SKM-1 treated with dmso at 0.1 percent for 144 hours (cell line): Measurements from ENCODE around the gene MAN2A1.
"Not testable (repeated sequence)": the region's sequence is repeated elsewhere in the genome, so short reads cannot be mapped to it uniquely, and the experiment has no call there.

ENCODE experiments used
- DNase-seq: peaks from one replicate; lab custom pipeline; 2025; ENCODE audit not compliant: unreplicated experiment; lab: John Stamatoyannopoulos, UW

The MAN2A1 gene

DNA sequence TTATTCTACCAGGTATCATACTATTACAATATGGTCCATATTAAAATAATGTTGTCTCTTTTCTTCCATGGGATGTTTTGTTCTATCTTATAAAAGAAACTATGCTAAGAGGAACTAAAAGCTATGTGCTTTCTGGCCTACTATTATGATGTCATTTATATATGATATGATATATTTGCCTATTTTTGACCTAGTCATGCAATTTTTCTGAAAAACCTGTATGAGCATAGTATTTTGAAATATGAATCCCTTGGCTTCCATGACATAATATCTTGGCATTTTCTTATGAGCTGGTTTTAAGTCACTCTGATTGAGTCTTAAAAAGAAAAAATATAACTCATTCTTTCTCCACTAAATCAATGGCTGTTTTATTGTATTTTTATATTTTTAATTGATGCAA is 60.7 kb downstream of the MAN2A1 start:
- no peak for DNase-seq

DNA sequence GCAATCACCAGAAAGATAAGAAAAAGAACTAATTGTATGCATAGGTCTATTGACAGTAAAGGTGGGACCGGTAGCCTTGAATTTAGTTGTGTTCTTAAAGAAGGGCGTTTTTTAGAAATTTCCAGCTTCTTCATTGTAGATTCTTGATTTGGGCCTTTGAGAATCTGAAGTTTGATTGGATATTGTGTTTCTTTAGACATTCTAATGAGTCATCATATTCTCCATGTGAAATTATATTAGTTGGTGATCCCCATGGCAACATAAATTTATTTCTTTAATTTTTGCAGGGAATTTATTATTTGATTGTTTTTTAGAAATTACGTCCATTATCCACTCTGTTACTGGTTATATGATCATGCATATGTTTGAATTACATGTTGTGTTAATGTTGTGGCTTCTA is 63.6 kb downstream of the MAN2A1 start:
- no peak for DNase-seq

DNA sequence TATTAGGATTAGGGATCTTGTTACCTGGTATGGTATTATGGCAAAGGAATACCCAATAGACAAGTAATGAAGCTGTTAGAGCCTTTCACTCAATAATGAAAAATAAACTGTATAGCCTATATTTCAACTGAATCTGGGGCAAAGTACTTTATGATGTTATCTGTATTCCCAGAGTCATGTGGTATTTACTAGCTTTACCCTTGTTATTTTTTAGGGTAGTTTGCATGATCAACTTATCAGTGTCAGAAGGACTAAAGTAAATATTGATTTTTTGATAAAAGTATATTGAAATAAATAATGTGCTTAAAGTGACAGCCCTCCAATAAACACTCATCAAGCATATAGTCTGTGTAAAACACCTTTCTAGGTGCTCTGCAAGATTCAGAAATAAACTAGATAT is 64.6 kb downstream of the MAN2A1 start:
- no peak for DNase-seq

DNA sequence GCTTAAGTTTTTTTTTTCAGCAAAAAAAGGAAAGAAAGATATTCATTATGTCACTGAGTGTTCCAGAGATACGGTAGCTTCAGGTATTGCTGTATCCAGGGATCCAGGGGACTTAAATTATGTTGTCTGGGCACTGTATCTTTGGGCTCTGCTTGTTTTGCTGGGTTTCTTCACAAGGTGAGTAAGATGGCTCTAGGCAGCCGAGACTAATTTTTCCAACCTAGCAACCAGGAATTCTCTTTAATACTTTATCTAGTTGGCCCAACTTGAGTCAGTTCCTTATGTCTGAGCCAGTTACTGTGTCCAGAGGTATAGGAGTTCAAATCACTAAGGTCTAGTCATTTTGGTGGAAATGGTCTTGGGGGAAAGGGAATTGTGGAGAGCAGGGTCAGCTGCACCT is 66.0 kb downstream of the MAN2A1 start:
- DNase-seq, result no peak

DNA sequence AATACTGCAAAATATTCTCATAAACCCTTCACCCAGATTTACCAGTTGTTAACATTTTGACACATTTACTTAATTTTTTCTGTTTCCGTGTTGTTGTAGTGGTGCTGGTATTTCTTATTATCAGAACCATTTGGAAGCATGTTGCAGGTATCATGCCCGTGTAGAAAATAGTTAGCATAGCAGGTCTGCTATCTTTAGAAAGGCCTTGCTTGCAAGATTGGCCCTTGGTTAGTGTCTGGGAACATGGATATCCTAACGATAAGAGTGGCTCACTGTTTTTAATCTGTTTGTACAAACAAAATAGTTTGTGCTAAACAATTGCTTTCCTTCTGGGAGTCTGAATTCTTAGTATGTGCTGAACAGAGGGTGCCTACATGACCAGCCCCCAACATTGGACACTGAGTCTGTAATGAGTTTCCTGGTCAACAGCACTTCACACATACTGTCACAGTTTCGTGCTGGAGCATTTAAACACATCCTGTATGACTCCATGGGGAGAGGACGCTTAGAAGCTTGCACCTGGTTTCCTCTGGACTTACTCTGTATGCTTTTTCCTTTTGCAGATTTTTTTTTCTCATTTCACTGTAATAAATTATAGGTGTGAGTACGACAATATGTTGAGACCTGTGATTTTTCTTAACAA is 66.9 kb downstream of the MAN2A1 start:
- DNase-seq, result no peak

DNA sequence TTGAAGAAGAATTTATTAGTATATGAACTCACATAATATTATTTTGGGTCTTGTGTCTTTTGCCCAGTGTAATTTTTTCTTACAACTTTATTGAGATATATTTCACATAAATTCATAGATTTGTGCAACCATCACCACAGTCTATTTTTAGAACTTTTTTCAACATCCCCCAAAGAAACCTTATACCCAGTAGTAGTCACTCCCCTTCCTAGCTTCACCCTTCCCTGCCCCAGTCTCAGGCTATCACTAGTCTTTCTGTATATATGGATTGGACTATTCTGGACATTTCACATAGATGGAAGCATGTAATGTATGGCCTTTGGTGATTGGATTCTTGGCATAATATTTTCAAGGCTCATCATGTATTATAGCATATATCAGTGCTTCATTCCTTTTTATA is 67.8 kb downstream of the MAN2A1 start:
- DNase-seq, result no peak

DNA sequence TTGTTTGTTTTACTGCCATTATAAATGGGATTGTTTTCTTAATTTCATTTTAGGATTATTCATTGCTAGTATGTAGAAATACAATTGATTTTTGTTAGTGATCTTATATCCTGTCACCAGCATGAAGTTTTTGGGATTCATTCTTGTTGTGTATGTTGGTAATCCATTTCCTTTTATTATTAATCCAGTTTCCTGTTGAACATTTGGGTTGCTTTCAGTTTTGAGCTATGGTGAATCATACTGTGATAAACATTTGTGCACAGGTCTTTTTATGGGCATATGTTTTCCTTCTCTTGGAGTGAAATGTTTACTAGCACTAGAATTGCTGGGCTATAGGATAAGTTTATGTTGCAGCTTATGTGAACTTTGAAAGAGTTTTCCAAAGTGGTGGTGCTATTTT is 69.6 kb downstream of the MAN2A1 start:
- DNase-seq, result no peak

DNA sequence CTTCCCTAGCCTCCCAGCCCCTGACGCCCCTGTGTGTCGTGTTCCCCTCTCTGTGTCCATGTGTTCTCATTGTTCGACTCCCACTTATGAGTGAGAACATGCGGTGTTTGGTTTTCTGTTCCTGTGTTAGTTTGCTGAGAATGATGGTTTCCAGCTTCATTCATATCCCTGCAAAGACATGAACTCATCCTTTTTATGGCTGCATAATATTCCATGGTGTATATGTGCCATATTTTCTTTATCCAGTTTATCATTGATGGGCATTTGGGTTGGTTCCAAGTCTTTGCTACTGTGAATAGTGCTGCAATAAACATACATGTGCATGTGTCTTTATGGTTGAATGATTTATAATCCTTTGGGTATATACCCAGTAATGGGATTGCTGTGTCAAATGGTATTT is 70.4 kb downstream of the MAN2A1 start:
- DNase-seq, result not testable (repeated sequence)

DNA sequence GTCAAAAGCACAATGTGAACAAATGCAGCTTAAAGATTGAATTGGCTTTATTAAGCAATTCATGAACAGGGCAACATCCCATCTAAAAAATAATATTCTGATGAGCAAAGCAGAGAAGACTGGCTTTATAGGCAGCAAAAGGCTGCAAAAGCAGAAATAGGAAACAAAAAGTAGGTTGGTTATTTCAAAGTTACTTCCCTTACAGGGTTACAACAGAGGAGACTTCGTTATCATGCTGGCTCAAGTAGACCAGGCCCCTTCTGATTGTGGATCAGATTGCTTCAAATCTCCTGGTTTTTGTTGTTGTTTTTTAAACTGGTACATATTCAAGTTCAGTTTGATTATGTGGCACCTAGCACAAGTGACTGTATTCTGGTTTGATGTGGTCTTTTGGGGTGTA is 73.1 kb downstream of the MAN2A1 start:
- DNase-seq, result peak; percentile 27

DNA sequence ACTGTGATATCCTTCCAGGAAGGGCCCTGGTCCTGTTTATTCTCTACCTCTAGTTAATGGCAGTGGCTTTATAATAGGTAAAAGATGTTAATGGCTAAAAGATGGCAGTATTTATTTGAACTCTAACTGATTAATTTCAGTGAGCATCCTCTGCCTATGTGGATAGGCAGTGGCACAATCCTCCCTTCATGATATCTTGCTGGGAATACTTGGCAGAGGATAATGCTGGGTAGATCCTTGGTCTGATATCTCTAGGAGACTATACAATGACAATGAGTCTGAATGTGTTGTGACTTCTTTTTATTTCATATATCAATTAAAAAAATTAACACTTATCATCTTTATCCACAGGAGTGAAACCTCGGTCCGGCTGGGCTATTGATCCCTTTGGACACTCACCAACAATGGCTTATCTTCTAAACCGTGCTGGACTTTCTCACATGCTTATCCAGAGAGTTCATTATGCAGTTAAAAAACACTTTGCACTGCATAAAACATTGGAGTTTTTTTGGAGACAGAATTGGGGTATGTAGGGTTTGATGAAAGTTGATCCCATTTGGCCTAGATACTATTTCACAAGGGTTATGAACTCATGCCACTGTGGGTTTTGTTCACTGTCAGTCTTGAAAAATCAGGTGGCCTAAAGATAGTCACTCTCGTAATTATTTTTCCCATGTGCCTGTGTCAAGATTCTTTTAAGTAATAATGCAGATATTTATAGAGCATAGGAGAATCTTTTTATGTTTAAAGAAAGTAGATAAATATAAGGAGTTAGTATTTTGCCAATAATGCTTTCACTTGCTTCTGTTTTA is 77.7 kb downstream of the MAN2A1 start:
- no peak for DNase-seq

DNA sequence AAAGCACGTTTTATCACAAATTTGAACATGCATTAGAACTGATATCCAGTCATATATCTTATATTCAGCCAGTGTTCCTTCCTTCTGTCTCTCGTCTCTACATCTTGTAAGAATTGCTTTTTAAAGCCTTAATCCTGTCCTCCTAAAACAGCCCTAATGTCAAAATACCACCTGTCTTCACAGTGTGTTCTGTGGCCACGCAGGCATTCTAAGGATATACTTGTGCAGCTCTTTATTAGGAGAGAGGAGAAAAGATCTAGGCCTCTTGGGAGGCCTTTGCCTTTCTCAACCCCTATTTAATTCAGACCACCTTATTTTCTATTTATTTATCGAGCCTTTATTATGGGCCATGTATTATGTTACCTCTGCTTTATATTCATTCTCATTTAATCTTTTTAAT is 78.3 kb downstream of the MAN2A1 start:
- DNase-seq, result no peak

DNA sequence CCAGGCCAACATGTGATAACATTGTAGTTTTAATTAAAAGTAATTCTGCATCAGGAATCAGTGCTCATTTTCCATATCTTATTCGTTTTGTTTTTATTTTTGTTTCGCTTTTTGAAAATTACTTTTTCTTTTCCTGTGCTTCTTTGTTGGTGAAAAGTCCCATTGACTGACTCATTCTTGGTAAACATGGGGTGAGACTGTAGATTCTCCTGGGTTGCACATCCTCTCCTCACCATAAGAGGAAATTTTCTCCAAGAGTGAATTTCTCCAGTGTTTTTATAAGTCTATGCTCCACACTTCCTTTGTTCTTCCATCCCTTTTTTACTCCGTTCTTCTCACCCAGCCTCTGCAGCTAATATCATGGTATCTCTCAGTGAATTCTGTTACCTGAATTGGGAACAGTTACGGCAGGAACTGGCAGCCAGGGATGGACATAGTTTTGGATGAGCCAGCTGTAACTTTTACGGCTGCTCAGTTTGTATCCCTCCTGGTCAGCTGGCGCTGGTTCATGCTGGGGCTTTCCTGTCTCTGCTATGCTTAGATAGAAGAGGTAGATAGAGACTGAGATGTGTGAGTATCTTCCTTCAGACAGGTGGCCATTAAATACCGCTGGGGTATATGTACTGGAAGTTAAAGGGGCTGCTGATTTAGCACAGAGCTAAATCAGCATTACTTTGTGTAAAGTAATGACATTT is 80.0 kb downstream of the MAN2A1 start:
- no peak for DNase-seq

DNA sequence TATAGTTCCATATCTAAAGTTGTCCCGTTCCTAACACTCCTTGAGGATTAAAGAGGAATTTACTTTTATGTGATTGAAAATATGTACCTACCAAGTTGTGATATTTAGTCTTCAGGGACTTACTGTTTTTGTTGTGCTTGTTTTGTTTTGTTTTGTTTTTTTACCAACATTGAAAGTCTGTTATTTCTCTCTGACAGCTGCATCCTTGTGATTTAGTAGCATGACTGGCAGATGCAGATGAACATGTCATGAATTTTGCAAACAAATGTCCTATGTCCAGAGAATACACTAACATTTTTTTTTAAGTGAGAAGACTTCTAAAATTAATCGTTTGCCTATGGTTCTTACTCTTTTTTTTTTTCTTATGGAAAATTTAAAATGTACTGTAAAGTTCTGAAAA is 85.4 kb downstream of the MAN2A1 start:
- no peak for DNase-seq

DNA sequence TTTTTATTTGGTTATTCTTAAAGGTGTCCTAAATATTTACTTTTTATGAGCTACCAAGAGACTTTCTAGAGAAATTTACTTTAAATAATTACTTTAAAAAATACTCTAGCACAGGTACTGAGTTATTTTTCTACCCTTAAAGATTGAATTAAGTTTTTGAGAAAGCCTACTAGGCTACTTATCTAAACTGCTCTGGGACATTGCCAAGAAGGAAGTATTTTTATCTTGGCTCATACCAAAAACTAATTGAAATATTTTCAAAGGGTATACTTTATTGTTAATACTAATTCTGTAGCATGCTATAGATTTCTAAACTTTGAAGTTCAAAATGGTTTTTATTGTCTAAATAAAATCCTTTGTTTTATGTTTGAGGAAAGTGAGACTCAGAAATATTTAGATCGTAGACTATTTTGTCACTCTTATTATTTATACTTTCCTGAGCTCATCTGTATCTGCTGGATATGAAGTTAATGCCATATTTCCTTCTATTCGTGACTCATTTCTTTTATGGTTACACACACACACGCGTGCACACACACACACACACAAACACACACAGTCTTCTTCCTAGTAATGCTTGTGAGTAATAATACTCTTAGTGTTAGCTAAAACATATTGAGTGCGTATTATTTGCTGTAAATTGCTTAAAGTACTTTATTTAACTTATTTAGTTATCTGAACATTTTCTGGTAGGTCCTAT is 89.5 kb downstream of the MAN2A1 start:
- DNase-seq, result no peak

DNA sequence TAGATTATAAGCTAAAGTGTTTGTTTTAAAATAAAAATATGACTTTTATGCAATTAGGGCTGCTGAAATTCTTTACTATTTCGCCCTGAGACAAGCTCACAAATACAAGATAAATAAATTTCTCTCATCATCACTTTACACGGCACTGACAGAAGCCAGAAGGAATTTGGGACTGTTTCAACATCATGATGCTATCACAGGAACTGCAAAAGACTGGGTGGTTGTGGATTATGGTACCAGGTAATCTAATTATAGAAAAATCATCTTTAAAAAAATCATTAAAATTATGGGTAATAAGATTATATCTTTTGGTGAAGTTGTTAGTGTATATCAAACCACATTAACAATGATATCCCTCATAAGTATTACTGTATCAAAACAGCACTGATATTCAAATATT is 95.0 kb downstream of the MAN2A1 start:
- DNase-seq, result no peak

DNA sequence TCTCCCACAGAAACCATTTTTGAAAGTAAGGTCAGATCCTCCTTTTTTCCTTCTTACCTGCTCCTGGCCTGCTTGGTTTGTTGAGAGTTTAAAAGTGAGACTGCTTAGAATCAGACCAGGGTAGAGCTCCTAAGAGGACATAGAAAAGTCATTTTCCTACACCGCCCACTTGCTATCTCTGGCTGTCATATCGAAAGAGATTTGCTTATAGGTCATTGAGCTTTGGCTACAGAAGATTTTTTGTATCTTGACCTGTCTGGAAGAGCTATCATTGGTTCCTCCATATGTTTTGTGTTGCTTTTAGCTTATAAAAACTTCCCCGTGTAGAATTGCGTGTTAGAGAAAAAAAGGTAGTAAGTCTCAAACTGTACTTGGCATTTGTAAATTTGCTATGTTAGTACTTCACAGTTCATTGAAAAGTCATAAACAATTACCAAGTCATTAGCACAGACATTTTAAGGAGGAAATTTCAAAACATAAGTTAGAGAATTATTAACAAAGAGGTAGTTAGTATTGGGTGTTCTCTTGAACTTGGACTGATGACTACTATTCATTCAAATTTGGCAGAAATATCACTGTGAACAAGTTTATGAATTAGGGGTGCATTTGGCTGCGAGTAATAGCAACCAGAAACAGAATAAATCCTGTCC is 96.6 kb downstream of the MAN2A1 start:
- DNase-seq, result no peak

DNA sequence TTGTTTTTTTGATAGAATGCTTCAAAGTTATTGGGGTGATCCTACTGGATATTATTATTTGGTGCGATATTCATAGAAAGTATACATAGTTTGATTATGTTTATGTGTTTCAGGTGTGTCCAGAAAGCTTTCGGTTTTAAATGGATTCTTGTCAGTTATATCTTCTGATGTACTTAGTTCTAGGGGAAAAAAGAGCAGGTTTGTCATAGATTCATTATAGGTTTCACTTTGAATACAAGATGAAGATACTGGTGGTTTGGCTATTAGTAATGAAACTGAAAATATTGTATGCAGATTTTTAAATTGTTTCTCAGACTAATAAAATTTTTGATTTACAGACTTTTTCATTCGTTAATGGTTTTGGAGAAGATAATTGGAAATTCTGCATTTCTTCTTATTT is 98.9 kb downstream of the MAN2A1 start:
- no peak for DNase-seq

DNA sequence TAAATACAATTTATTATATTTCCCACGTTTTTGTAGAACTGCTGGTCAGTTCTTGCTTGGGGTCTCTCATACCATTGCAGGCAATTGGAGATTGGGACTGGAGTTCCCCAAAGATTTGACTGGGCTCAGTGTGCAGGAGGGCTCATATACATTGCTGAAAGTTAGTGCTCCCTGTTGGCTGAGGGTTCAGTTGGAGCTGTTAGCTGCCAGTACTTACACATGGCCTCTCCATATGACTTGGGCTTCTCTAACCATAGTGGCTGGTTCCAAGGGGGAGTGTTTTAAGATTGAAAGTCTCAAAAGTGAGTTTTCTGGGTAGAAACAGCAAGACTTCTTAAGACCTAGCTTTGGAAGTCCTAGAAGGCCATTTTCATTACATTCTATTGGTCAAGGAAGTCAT is 102.9 kb downstream of the MAN2A1 start:
- DNase-seq, result no peak

DNA sequence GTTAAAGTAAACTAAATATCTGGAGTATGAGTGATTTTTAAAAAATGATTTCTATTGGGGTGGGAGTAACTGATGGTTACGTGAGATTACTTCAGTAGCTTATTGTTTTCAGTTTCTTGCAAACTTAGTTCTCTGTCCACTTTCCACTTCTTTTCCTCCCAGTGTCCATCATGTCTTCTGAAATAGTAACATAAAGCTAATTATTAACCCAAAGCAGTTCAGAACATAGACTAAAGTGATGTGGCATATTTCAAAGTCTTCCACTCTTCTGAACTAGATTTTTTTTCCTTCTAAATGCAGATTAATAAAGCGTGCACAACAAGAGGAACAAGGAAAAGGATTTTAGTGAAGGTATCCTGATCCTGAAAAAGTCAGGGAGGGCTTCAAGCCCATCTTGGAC is 114.1 kb downstream of the MAN2A1 start:
- no peak for DNase-seq

DNA sequence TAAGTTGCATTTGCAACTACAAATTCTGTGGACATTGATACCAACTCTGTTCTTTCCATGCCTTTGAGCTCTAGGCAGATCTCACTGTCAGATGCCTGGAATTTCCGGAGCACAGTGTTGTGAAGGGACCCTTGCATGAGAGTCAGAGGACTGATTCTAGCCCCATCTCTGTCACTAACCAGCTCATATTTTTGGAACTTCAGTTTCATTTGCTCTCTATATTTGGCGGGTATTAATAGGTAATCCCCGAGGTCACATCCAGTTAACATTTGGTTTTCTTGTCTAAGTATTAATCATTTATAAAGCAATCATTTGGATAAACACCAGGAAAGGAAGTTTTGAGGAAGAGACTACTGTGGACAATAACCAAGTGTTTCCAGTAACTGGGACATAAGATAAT is 115.7 kb downstream of the MAN2A1 start:
- no peak for DNase-seq

DNA sequence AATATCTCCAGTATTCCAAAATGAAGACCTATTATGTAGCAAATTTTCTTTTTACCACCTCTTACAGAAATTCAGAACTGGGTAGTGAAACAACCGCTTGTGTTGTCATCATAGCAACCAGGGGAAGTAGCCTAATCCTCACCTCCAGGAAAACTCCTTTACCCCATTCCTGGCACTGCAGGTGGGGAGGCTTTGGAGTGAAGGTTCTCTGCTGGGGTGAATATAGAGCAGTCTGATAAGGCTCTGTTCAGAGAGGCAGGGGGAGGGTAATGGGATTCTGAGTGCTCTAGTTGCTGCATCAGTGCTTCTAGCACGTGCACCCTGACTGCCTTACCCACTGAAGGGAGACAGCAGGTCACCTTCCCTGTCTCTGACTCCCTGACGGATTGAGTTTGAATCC is 116.2 kb downstream of the MAN2A1 start:
- no peak for DNase-seq
